SK-N-SH (cell line): ENCODE measurements around the gene MRPL54. TPM values are rescaled to one million over a fixed set of nuclear protein-coding genes. Genes with fewer than 3 reads are reported as not detected.

Source experiments
- CTCF ChIA-PET: fragments of 300-600, 350-600 bp; formaldehyde crosslinking; extraction: SDS; loops from one replicate; lab custom pipeline; 2021; lab: Yijun Ruan, JAX
- POLR2A ChIA-PET: fragments of 350-600 bp; sonication (Branson Sonifier 250); formaldehyde crosslinking; extraction: SDS; loops from one replicate; lab custom pipeline; 2020; ENCODE audit warnings: antibody characterized with exemption, inconsistent platforms; lab: Yijun Ruan, JAX
- DNase-seq: peaks from one replicate; pipeline ENCODE4 v3.0.0; 2012
- H2AFZ ChIP-seq: fragments of 200-600 bp; sonication (generic); 2 replicates; pipeline ENCODE4 v1.8.1; 2016; ENCODE audit warnings: antibody characterized with exemption, mild to moderate bottlenecking, low read depth
- H3F3A ChIP-seq: fragments of 200-600 bp; sonication (generic); replicated peaks from 2 replicates; pipeline ENCODE3; 2016; ENCODE audit warnings: antibody characterized with exemption, mild to moderate bottlenecking; ENCODE audit not compliant: insufficient read depth
- H3K27ac ChIP-seq, 2 experiments: fragments of 200-500 bp in 1 of 2; fragments of 200-600 bp in 1 of 2; sonication (Bioruptor generic) in 1 of 2; sonication (generic), shearing (Covaris generic) in 1 of 2; 2 replicates each; pipeline versions ENCODE4 v1.5.1 to v1.6.1; 2014 to 2016; ENCODE audit warnings: low read depth in 2 of 2, inconsistent platforms in 1 of 2, low read length in 1 of 2, mild to moderate bottlenecking in 1 of 2, mixed read lengths in 1 of 2
- H3K27me3 ChIP-seq: fragments of 200-600 bp; sonication (generic), shearing (Covaris generic); 2 replicates; pipeline ENCODE4 v1.6.1; 2016; ENCODE audit warnings: mixed run types; ENCODE audit not compliant: insufficient read depth
- H3K36me3 ChIP-seq, 2 experiments: fragments of 200-500 bp in 1 of 2; fragments of 200-600 bp in 1 of 2; sonication (Bioruptor generic) in 1 of 2; sonication (generic) in 1 of 2; replicated peaks in 1 of 2; 2 replicates each; pipeline versions ENCODE3 to v1.5.1; 2014 to 2016; ENCODE audit warnings: low read length in 1 of 2, mild to moderate bottlenecking in 1 of 2; ENCODE audit not compliant: insufficient read depth in 2 of 2, control insufficient read depth in 1 of 2
- H3K4me1 ChIP-seq, 2 experiments: fragments of 200-500 bp in 1 of 2; fragments of 200-600 bp in 1 of 2; sonication (Bioruptor generic) in 1 of 2; sonication (generic), shearing (Covaris generic) in 1 of 2; 2 replicates each; pipeline versions ENCODE4 v1.5.1 to v1.6.1; 2014 to 2016; ENCODE audit warnings: low read depth in 1 of 2, low read length in 1 of 2, mixed run types in 1 of 2; ENCODE audit not compliant: insufficient read depth in 2 of 2, control insufficient read depth in 1 of 2
- H3K4me2 ChIP-seq: fragments of 200-600 bp; sonication (generic), shearing (Covaris generic); 2 replicates; pipeline ENCODE4 v1.6.1; 2017; ENCODE audit warnings: mixed run types
- H3K4me3 ChIP-seq, 2 experiments: fragments of 200-500 bp in 1 of 2; fragments of 200-600 bp in 1 of 2; sonication (Bioruptor generic) in 1 of 2; sonication (generic), shearing (Covaris generic) in 1 of 2; 2 replicates each; pipeline versions ENCODE4 v1.5.1 to v1.8.1; 2014 to 2016; ENCODE audit warnings: low read depth in 2 of 2, inconsistent platforms in 1 of 2, low read length in 1 of 2, mild to moderate bottlenecking in 1 of 2, mixed read lengths in 1 of 2, moderate library complexity in 1 of 2
- H3K79me2 ChIP-seq: fragments of 200-600 bp; sonication (generic); 2 replicates; pipeline ENCODE4 v1.8.1; 2017; ENCODE audit warnings: mild to moderate bottlenecking; ENCODE audit not compliant: insufficient read depth
- H3K9ac ChIP-seq: fragments of 200-600 bp; sonication (generic); 2 replicates; pipeline ENCODE4 v1.6.1; 2017; ENCODE audit warnings: mixed run types
- H3K9me2 ChIP-seq: fragments of 200-600 bp; sonication (generic); 2 replicates; pipeline ENCODE4 v1.6.1; 2017; ENCODE audit warnings: mixed run types
- H3K9me3 ChIP-seq: fragments of 200-600 bp; sonication (generic); 2 replicates; pipeline ENCODE4 v1.6.1; 2017; ENCODE audit warnings: mixed run types, mild to moderate bottlenecking, moderate library complexity
- H4K20me1 ChIP-seq: fragments of 200-600 bp; sonication (generic); 2 replicates; pipeline ENCODE4 v1.6.1; 2017; ENCODE audit warnings: mild to moderate bottlenecking, mixed run types; ENCODE audit not compliant: insufficient read depth
- EP300 ChIP-seq, 2 experiments: IDR thresholded peaks; 2 replicates each; pipeline versions ENCODE4 v1.4.0 to v1.6.1; 2012; ENCODE audit warnings: borderline replicate concordance in 1 of 2, low read depth in 1 of 2, low read length in 1 of 2
- FOXJ3 ChIP-seq: sonication (generic); formaldehyde crosslinking; IDR thresholded peaks from 2 replicates; pipeline ENCODE4 v1.5.1; 2020; ENCODE audit warnings: mild to moderate bottlenecking, missing genetic modification reagents
- FOXM1 ChIP-seq: IDR thresholded peaks from 2 replicates; pipeline ENCODE4 v1.4.0; 2012; ENCODE audit warnings: low read depth, mild to moderate bottlenecking
- GABPA ChIP-seq: IDR thresholded peaks from 2 replicates; pipeline ENCODE4 v1.4.0; 2012; ENCODE audit warnings: low read depth, mild to moderate bottlenecking
- JUND ChIP-seq: IDR thresholded peaks from 2 replicates; pipeline ENCODE4 v1.4.0; 2012
- MXI1 ChIP-seq: IDR thresholded peaks from 2 replicates; pipeline ENCODE4 v1.6.1; 2012; ENCODE audit warnings: mild to moderate bottlenecking, low read depth, low read length, improper control_type of control experiment
- NFIC ChIP-seq: IDR thresholded peaks from 2 replicates; pipeline ENCODE4 v1.4.0; 2012; ENCODE audit warnings: borderline replicate concordance
- NRF1 ChIP-seq: IDR thresholded peaks from 2 replicates; pipeline ENCODE4 v1.6.1; 2012; ENCODE audit warnings: low read depth, mild to moderate bottlenecking, low read length
- PBX3 ChIP-seq: IDR thresholded peaks from 2 replicates; pipeline ENCODE4; 2012
- SMC3 ChIP-seq: IDR thresholded peaks from 2 replicates; pipeline ENCODE4 v1.6.1; 2012; ENCODE audit warnings: low read depth, low read length, improper control_type of control experiment
- YY1 ChIP-seq: IDR thresholded peaks from 2 replicates; pipeline ENCODE4 v1.4.0; 2012; ENCODE audit warnings: low read depth, mild to moderate bottlenecking
- WGBS: methylation state at CpG from one replicate; pipeline ENCODE4 v1.1.6; 2017; ENCODE audit warnings: low lambda C conversion rate; 5-methylcytosine and 5-hydroxymethylcytosine counted together
- polyA plus RNA-seq, 3 experiments: library from polyadenylated mRNA; depleted of rRNA; stranded (reverse); fragments of >200 nt; gene quantifications; 2 replicates each; pipeline ENCODE4 v1.2.3, GENCODE V29; 2012

Gene MRPL54
- polyA plus RNA-seq, 1 of the 3 experiments (the other 2 are of a cell fraction), result 125 TPM

GRCh38 chr19:3746371-3747056, 16.0 kb upstream of the MRPL54 start:
- H3K9me3 ChIP-seq, result no peaks in the 10 kb centered on the region
- 75% methylated on average over 23 of the region's 31 CpGs for WGBS
- H3K4me1 ChIP-seq, result no peaks in the 10 kb centered on the region
- POLR2A ChIA-PET, result interaction anchor here (0.6 to 1.0 kb wide), 2 partner anchors 16 to 22 kb away, joined by 3 to 4 read pairs; partner anchors contain the start of gene MRPL54
- H4K20me1 ChIP-seq, result no peaks in the 10 kb centered on the region
- H3K4me3 ChIP-seq, result no peak overlapping the region
- no peak for DNase-seq
- no peak overlapping the region for H3K9ac ChIP-seq
- no peak overlapping the region for H3K27ac ChIP-seq
- no peaks in the 10 kb centered on the region for H3K79me2 ChIP-seq
- H3K27me3 ChIP-seq, result no peaks in the 10 kb centered on the region
- CTCF ChIA-PET, result interaction anchor here (1.0 kb wide), 1 partner anchor 34 kb away, joined by 3 read pairs; no protein-coding TSS in a partner anchor
- no peaks in the 10 kb centered on the region for H3F3A ChIP-seq
- TF ChIP-seq FOXJ3 (CRISPR knock-in tag), result no peak
- no peak for TF ChIP-seq YY1
- no peak for TF ChIP-seq FOXM1
- TF ChIP-seq NFIC, result no peak
- peaks cover 5 to 10% of the 10 kb centered on the region in 2 experiments for H3K36me3 ChIP-seq
- H3K9me2 ChIP-seq, result no peaks in the 10 kb centered on the region
- no peak overlapping the region for H3K4me2 ChIP-seq
- no peak overlapping the region for H2AFZ ChIP-seq

GRCh38 chr19:3748965-3749364, 13.5 kb upstream of the MRPL54 start:
- Histone ChIP-seq H2AFZ (no peak overlapping the region), H3K36me3 (peaks cover 5 to 12% of the 10 kb centered on the region in 2 experiments), H3K27ac (no peak overlapping the region), H3K27me3 (no peaks in the 10 kb centered on the region), H3K9me2 (no peaks in the 10 kb centered on the region), H3K79me2 (no peaks in the 10 kb centered on the region), H3K4me3 (no peak overlapping the region), H4K20me1 (no peaks in the 10 kb centered on the region), H3K9me3 (no peaks in the 10 kb centered on the region)
- CTCF ChIA-PET, result interaction anchor here (0.9 to 3.4 kb wide), 2 partner anchors 10 to 13 kb away, joined by 3 to 13 read pairs; partner anchors contain the start of genes APBA3 and MRPL54
- TF ChIP-seq MXI1 (no peak), SMC3 (no peak), GABPA (no peak), PBX3 (no peak), JUND (no peak), FOXM1 (no peak), NRF1 (no peak), EP300 (IDR thresholded peaks at IDR 0.05; ENCODE audit: borderline replicate concordance in 1 of 2, low read depth in 1 of 2, low read length in 1 of 2) (no peak)
- TF ChIP-seq, all 33 proteins: peak for 0
- H3K9ac ChIP-seq, result no peak overlapping the region
- DNase-seq, result no peak
- no peaks in the 10 kb centered on the region for H3K4me1 ChIP-seq
- no peaks in the 10 kb centered on the region for H3F3A ChIP-seq
- H3K4me2 ChIP-seq, result no peak overlapping the region
- POLR2A ChIA-PET, result interaction anchor here (1.3 kb wide), 1 partner anchor 13 kb away, joined by 4 read pairs; the partner anchor contains the start of gene MRPL54
- 98% methylated on average over 8 of the region's 8 CpGs for WGBS
